SK-N-SH (cell line): ENCODE results near the gene BCAT1.

ENCODE experiments used
- CTCF ChIP-seq: fragments of 200-600 bp; sonication (generic); IDR thresholded peaks from 2 replicates; pipeline ENCODE4 v1.6.1; 2017; ENCODE audit warnings: antibody characterized with exemption, mild to moderate bottlenecking, moderate library complexity
- EZH2phosphoT487 ChIP-seq: fragments of 200-600 bp; sonication (generic); IDR thresholded peaks from 2 replicates; pipeline ENCODE4 v1.6.1; 2017; ENCODE audit warnings: low read depth, mixed run types, mild to moderate bottlenecking, antibody characterized with exemption, moderate library complexity, borderline replicate concordance
- FOSL2 ChIP-seq: IDR thresholded peaks from 2 replicates; pipeline ENCODE4 v1.4.0; 2012; ENCODE audit warnings: low read depth, mild to moderate bottlenecking, moderate library complexity, borderline replicate concordance
- POLR2AphosphoS5 ChIP-seq: IDR thresholded peaks from 2 replicates; pipeline ENCODE4 v1.6.1; 2012; ENCODE audit warnings: low read depth, low read length
- RXRA ChIP-seq: IDR thresholded peaks from 2 replicates; pipeline ENCODE4 v1.4.0; 2012; ENCODE audit warnings: low read depth, mild to moderate bottlenecking, borderline replicate concordance
- SIN3A ChIP-seq: IDR thresholded peaks from 2 replicates; pipeline ENCODE4 v1.6.1; 2012; ENCODE audit warnings: low read depth, mild to moderate bottlenecking, low read length, moderate library complexity, borderline replicate concordance
- SMC3 ChIP-seq: IDR thresholded peaks from 2 replicates; pipeline ENCODE4 v1.6.1; 2012; ENCODE audit warnings: low read depth, low read length, improper control_type of control experiment
- TEAD4 ChIP-seq: IDR thresholded peaks from 2 replicates; pipeline ENCODE4 v1.4.0; 2012; ENCODE audit warnings: mild to moderate bottlenecking, borderline replicate concordance; ENCODE audit not compliant: insufficient read depth

- TF ChIP-seq POLR2AphosphoS5 (no peak), CTCF (no peak), SMC3 (no peak), TEAD4 (no peak), RXRA (no peak), FOSL2 (no peak), SIN3A (no peak), EZH2phosphoT487 (no peak)
These were observed 64.0 kb downstream of the BCAT1 start for GRCh38 chr12:24884911-24885310.
